Duodenal mucosa (tissue), 2 donors: Measurements from ENCODE around the gene HOXC9.
A peak's percentile ranks its signal among the peaks of the same experiment; 100 is the strongest.

ENCODE experiments used
- H3K27ac ChIP-seq: one replicate; pipeline ENCODE4 v1.7.0; 2013; ENCODE audit warnings: low read depth, low read length
- H3K27me3 ChIP-seq, 2 donors: one replicate each; pipeline ENCODE4 v1.7.0; 2013; ENCODE audit warnings: low read length in 2 of 2, control low read depth in 1 of 2; ENCODE audit not compliant: insufficient read depth in 2 of 2, control insufficient read depth in 1 of 2
- H3K36me3 ChIP-seq, 2 donors: one replicate each; pipeline ENCODE4 v1.7.0; 2013; ENCODE audit warnings: low read length in 2 of 2, control low read depth in 1 of 2; ENCODE audit not compliant: insufficient read depth in 2 of 2, control insufficient read depth in 1 of 2
- H3K4me1 ChIP-seq, 2 donors: one replicate each; pipeline ENCODE4 v1.7.0; 2013; ENCODE audit warnings: low read length in 2 of 2, control low read depth in 1 of 2; ENCODE audit not compliant: insufficient read depth in 2 of 2, control insufficient read depth in 1 of 2
- H3K4me3 ChIP-seq, 2 donors: one replicate each; pipeline ENCODE4 v1.7.0; 2013; ENCODE audit warnings: low read length in 2 of 2, low read depth in 1 of 2
- H3K9ac ChIP-seq, 2 donors: one replicate each; pipeline ENCODE4 v1.7.0; 2013; ENCODE audit warnings: low read length in 2 of 2, low read depth in 1 of 2
- H3K9me3 ChIP-seq, 2 donors: one replicate each; pipeline ENCODE4 v1.7.0; 2013; ENCODE audit warnings: low read length in 2 of 2, control low read depth in 1 of 2; ENCODE audit not compliant: control insufficient read depth in 1 of 2

HOXC9 gene

GRCh38 chr12:54024127-54024526 lies 24.2 kb downstream of the HOXC9 start:
- Histone ChIP-seq H3K27me3 (peaks cover 77 to 99% of the 10 kb centered on the region in 2 donors), H3K9me3 (no peaks in the 10 kb centered on the region), H3K27ac (no peak overlapping the region), H3K9ac (no peak overlapping the region), H3K36me3 (no peaks in the 10 kb centered on the region), H3K4me1 (peaks cover 7 to 15% of the 10 kb centered on the region in 2 donors), H3K4me3 (no peak overlapping the region)

DNA sequence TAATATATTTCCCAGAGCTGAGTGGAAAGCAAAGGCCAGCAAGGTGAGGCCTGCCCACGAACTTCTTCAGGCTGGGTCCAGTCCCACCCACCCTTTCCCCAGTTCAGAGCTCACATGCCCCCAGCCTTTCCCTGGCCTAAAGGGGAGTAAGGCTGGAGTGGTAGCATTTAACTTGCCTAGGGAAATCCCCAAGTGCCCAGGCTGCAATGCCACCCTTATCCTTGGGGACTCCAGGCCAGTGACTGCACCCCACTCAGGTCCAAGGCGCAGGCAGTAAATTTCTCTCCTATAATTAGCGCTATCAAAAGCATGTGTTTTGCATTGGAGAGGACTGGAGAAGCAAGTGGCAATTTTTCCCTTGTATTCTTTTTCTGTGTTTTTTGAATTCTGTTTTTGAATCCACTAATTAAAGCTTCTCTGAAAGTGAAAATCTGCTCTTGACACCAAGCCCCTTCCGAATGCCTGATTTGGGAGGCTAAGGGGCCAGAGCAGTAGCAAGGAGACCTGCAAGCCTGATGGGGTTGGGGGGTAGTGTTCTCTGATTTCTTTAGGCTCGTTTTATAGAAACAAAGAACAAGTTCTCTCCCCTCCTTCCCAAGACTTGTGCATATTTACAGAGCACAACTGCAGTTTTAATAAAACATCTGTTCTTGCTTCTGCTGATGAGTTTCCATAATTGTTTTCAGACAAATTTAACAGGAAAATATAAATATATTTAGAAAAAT lies 24.8 kb downstream of the HOXC9 start:
- peaks cover 7 to 15% of the 10 kb centered on the region in 2 donors for H3K4me1 ChIP-seq
- H3K27me3 ChIP-seq = peaks cover 75 to 98% of the 10 kb centered on the region in 2 donors
- H3K36me3 ChIP-seq = no peaks in the 10 kb centered on the region
- H3K27ac ChIP-seq = no peak overlapping the region
- no peak overlapping the region for H3K9ac ChIP-seq
- H3K4me3 ChIP-seq = no peak overlapping the region
- no peaks in the 10 kb centered on the region for H3K9me3 ChIP-seq

DNA sequence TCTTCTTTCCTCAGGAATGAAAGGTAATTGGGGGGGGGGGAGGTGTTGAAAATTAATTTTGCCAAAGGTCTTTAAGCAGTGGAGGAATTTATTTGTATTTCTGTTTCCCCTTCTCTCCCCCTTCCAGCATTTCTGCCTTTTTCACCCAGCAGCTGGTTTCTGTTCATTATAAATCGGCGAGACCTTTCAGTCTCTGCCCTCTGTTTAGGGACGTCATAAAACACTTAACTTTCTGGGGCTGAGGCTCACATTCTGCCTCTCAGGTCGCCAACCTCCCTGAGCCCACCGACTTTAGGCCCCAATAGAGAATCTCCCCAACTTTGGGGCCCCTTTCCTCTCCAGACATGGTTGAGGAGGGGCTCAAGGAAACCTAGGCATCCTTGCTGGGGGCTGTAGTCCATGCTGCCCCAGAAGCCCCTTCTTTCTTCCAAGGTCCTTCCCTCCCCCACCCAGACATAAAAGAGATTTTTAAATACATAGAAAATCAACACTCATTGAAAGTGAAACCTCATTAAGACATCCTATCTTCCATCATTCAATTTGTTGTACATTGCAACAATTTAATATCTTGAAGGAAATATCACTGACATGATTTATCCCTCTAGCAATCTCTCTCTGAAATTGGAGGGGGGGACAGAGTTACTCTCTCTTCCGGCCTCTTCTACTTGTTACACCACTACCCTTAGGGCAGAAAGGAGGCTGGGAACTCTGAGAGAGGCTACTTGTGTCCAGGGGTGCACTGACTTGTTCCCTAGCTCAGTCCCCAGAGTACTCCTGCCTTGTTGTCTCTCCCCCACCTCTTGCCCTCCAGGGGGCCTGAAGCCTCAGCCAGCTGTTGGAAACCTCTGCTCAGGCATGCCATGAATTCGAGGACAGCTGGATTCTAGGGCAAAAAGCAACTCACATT lies 25.8 kb downstream of the HOXC9 start:
- Histone ChIP-seq H3K9ac (no peak overlapping the region), H3K4me3 (no peak overlapping the region), H3K4me1 (peaks cover 7 to 15% of the 10 kb centered on the region in 2 donors), H3K27me3 (peaks cover 73 to 95% of the 10 kb centered on the region in 2 donors), H3K36me3 (no peaks in the 10 kb centered on the region), H3K27ac (no peak overlapping the region), H3K9me3 (no peaks in the 10 kb centered on the region)

- Histone ChIP-seq H3K9ac (no peak overlapping the region), H3K36me3 (no peaks in the 10 kb centered on the region), H3K4me3 (no peak overlapping the region), H3K4me1 (peaks cover 7 to 15% of the 10 kb centered on the region in 2 donors), H3K27ac (no peak overlapping the region), H3K9me3 (no peaks in the 10 kb centered on the region), H3K27me3 (peaks cover 76 to 94% of the 10 kb centered on the region in 2 donors)
Measured at GRCh38 chr12:54026640-54027441, 26.9 kb downstream of the HOXC9 start.

DNA sequence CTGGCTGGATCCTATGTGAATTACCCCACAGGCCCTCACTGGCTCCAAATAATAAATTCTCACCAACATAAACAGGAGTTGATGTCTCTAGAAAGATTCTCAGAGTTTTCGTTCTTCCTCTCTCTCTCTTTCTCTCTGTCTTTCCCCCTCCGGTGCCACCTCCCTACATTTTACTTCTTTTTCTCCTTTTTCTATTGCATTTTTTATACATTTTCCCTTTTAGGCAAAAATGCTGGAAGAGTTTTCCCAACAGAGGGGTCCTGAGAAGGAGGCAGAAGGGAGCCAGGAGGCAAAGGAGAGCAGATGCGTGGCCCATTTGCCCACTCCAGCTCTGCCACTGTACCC lies 27.5 kb downstream of the HOXC9 start:
- H3K9me3 ChIP-seq = no peaks in the 10 kb centered on the region
- no peaks in the 10 kb centered on the region for H3K36me3 ChIP-seq
- H3K9ac ChIP-seq = no peak overlapping the region
- H3K4me3 ChIP-seq = no peak overlapping the region
- no peak overlapping the region for H3K27ac ChIP-seq
- H3K4me1 ChIP-seq = peaks cover 7 to 15% of the 10 kb centered on the region in 2 donors
- peaks cover 76 to 94% of the 10 kb centered on the region in 2 donors for H3K27me3 ChIP-seq

GRCh38 chr12:54028314-54029201 lies 28.6 kb downstream of the HOXC9 start, which contains the start of gene HOXC6:
Gene HOXC6, plus strand, starts transcription at chr12:54028440. Its CDS starts 82 bp downstream, at chr12:54028522.
- Histone ChIP-seq H3K27ac (no peak within 1 kb of the TSS), H3K27me3 (peaks cover 71 to 94% of the 10 kb centered on the region in 2 donors)

DNA sequence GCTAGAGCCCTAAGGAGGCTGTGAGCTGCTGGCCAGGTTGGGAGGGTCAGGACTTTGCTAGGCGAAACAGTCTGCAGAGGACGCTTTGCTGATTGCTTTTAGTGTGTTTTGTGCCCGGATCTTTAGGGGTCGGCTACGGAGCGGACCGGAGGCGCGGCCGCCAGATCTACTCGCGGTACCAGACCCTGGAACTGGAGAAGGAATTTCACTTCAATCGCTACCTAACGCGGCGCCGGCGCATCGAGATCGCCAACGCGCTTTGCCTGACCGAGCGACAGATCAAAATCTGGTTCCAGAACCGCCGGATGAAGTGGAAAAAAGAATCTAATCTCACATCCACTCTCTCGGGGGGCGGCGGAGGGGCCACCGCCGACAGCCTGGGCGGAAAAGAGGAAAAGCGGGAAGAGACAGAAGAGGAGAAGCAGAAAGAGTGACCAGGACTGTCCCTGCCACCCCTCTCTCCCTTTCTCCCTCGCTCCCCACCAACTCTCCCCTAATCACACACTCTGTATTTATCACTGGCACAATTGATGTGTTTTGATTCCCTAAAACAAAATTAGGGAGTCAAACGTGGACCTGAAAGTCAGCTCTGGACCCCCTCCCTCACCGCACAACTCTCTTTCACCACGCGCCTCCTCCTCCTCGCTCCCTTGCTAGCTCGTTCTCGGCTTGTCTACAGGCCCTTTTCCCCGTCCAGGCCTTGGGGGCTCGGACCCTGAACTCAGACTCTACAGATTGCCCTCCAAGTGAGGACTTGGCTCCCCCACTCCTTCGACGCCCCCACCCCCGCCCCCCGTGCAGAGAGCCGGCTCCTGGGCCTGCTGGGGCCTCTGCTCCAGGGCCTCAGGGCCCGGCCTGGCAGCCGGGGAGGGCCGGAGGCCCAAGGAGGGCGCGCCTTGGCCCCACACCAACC lies 29.8 kb downstream of the HOXC9 start:
- H3K9ac ChIP-seq = no peak overlapping the region
- no peaks in the 10 kb centered on the region for H3K36me3 ChIP-seq
- H3K4me3 ChIP-seq = peak overlapping the region in 1 of 2 donors; percentile 28
- no peak overlapping the region for H3K27ac ChIP-seq
- H3K27me3 ChIP-seq = peaks cover 65 to 91% of the 10 kb centered on the region in 2 donors
- peaks cover 7 to 22% of the 10 kb centered on the region in 2 donors for H3K4me1 ChIP-seq
- no peaks in the 10 kb centered on the region for H3K9me3 ChIP-seq

More at GRCh38 chr12:54028314-54029201, 28.6 kb downstream of the HOXC9 start, which contains the start of gene HOXC6:
- Histone ChIP-seq H3K36me3 (no peaks in the 10 kb centered on the region), H3K9me3 (no peaks in the 10 kb centered on the region), H3K9ac (no peak within 1 kb of the TSS), H3K4me3 (peak within 1 kb of the TSS; percentile 19 to 41), H3K4me1 (peaks cover 7 to 22% of the 10 kb centered on the region in 2 donors)

GRCh38 chr12:54030442-54030801 lies 30.5 kb downstream of the HOXC9 start:
- Histone ChIP-seq H3K27me3 (peaks cover 69 to 91% of the 10 kb centered on the region in 2 donors), H3K27ac (no peak overlapping the region), H3K4me3 (no peak overlapping the region), H3K9me3 (no peaks in the 10 kb centered on the region), H3K4me1 (peaks cover 7 to 22% of the 10 kb centered on the region in 2 donors), H3K9ac (no peak overlapping the region), H3K36me3 (no peaks in the 10 kb centered on the region)
